HepG2 (cell line): Measurements from ENCODE around the gene LSM14B. TPM values are rescaled to one million over a fixed set of nuclear protein-coding genes. Genes with fewer than 3 reads are reported as not detected.

Experiments used
- ATAC-seq: fragments of 200-7000 bp; cut with Tn5 transposase; 3 replicates; pipeline ENCODE4 v1.9.1; 2020; ENCODE audit warnings: mild to moderate bottlenecking, moderate library complexity
- BruUV-seq: library from RNA; stranded (reverse); fragments of 400-500 nt; replicated peaks from 2 replicates; lab custom pipeline; 2021; lab: Mats Ljungman, UMichigan
- CTCF ChIA-PET: fragments of 300-600 bp; formaldehyde crosslinking; extraction: SDS; loops from one replicate; lab custom pipeline; 2021; ENCODE audit warnings: low total read pairs, inconsistent platforms, low intra/inter-chr PET ratio; lab: Yijun Ruan, JAX
- POLR2A ChIA-PET: fragments of 350-600 bp; sonication (Branson Sonifier 250); formaldehyde crosslinking; loops from one replicate; lab custom pipeline; 2020; ENCODE audit warnings: antibody characterized with exemption, inconsistent platforms; lab: Yijun Ruan, JAX
- DNase-seq: peaks from one replicate; pipeline ENCODE4 v3.0.0-alpha.2; 2015; ENCODE audit warnings: low spot score
- FAIRE-seq: peaks from 3 replicates; lab custom pipeline; 2011; peaks lifted over from hg19 to GRCh38; lab: Jason Lieb, UNC
- H2AFZ ChIP-seq: one replicate; pipeline ENCODE4 v1.6.1; 2011; ENCODE audit warnings: low read length, inconsistent platforms
- H3K27ac ChIP-seq: fragments of 300-600 bp; 3 replicates; pipeline ENCODE4 v1.8.0; 2011; ENCODE audit warnings: mixed run types, mild to moderate bottlenecking, mixed read lengths, low read length, inconsistent platforms; ENCODE audit not compliant: insufficient read depth; ENCODE audit errors: extremely low read length
- H3K27me3 ChIP-seq, 2 experiments: fragments of 200-600 bp in 1 of 2; 2 replicates in 1 of 2; 3 replicates in 1 of 2; pipeline versions ENCODE4 v1.6.0 to v1.8.0; 2011; ENCODE audit warnings: low read length in 2 of 2, mild to moderate bottlenecking in 2 of 2, moderate library complexity in 2 of 2, inconsistent platforms in 1 of 2; ENCODE audit not compliant: insufficient read depth in 2 of 2, control insufficient read depth in 1 of 2
- H3K36me3 ChIP-seq, 2 experiments: fragments of 200-600 bp in 1 of 2; replicated peaks in 1 of 2; 2 replicates in 1 of 2; 3 replicates in 1 of 2; pipeline versions ENCODE4 v1.5.1 to v1.8.0; 2011; ENCODE audit warnings: low read length in 2 of 2, inconsistent platforms in 1 of 2; ENCODE audit not compliant: insufficient read depth in 2 of 2, control insufficient read depth in 1 of 2
- H3K4me1 ChIP-seq: 2 replicates; pipeline ENCODE4 v1.5.1; 2012; ENCODE audit warnings: low read length, inconsistent platforms; ENCODE audit not compliant: insufficient read depth
- H3K4me2 ChIP-seq: 2 replicates; pipeline ENCODE4 v1.6.0; 2011; ENCODE audit warnings: low read depth, low read length, inconsistent platforms
- H3K4me3 ChIP-seq, 3 experiments: fragments of 200-600 bp in 1 of 3; sonication (generic), shearing (Covaris generic) in 1 of 3; replicated peaks in 1 of 3; 2 replicates each; pipeline ENCODE4 v1.5.1; 2011 to 2016; ENCODE audit warnings: low read length in 3 of 3, inconsistent platforms in 2 of 3, low read depth in 2 of 3, mild to moderate bottlenecking in 2 of 3, control low read depth in 1 of 3, mixed read lengths in 1 of 3; ENCODE audit not compliant: insufficient read depth in 1 of 3
- H3K79me2 ChIP-seq: one replicate; pipeline ENCODE4 v1.6.1; 2011; ENCODE audit warnings: low read length, inconsistent platforms; ENCODE audit not compliant: insufficient read depth
- H3K9ac ChIP-seq: 2 replicates; pipeline ENCODE4 v1.6.0; 2011; ENCODE audit warnings: mild to moderate bottlenecking, low read depth, low read length, inconsistent platforms; ENCODE audit not compliant: insufficient read depth
- H3K9me3 ChIP-seq: 2 replicates; pipeline ENCODE4 v1.5.1; 2012; ENCODE audit warnings: mild to moderate bottlenecking, low read length
- H4K20me1 ChIP-seq: 2 replicates; pipeline ENCODE4 v1.6.0; 2011; ENCODE audit warnings: inconsistent platforms, mild to moderate bottlenecking, low read length, moderate library complexity; ENCODE audit not compliant: insufficient read depth
- CHD4 ChIP-seq: fragments of 200-600 bp; sonication (generic); IDR thresholded peaks from 2 replicates; pipeline ENCODE4 v1.7.0; 2017; ENCODE audit warnings: mild to moderate bottlenecking, low read length, borderline replicate concordance
- CREB1 ChIP-seq, 2 experiments: fragments of 450-650 bp in 1 of 2; IDR thresholded peaks; 2 replicates each; pipeline ENCODE4 v1.6.1; 2016 to 2017; ENCODE audit warnings: control low read depth in 1 of 2, mild to moderate bottlenecking in 1 of 2, missing compliant biosample characterization in 1 of 2, missing genetic modification characterization in 1 of 2
- HOXA9 ChIP-seq: sonication (generic); formaldehyde crosslinking; IDR thresholded peaks from 2 replicates; pipeline ENCODE4 v1.8.1; 2022; ENCODE audit warnings: missing genetic modification reagents, mild to moderate bottlenecking, moderate library complexity, borderline replicate concordance
- KAT7 ChIP-seq: IDR thresholded peaks from 2 replicates; pipeline ENCODE4 v1.6.1; 2018; ENCODE audit warnings: borderline replicate concordance, missing compliant biosample characterization
- KLF13 ChIP-seq: sonication (generic); formaldehyde crosslinking; IDR thresholded peaks from 2 replicates; pipeline ENCODE4 v1.4.0; 2020; ENCODE audit warnings: mild to moderate bottlenecking, missing genetic modification reagents
- PITX1 ChIP-seq: sonication (generic); formaldehyde crosslinking; IDR thresholded peaks from 2 replicates; pipeline ENCODE4 v1.5.1; 2020; ENCODE audit warnings: mild to moderate bottlenecking, missing genetic modification reagents
- RELA ChIP-seq: sonication (generic); formaldehyde crosslinking; IDR thresholded peaks from 2 replicates; pipeline ENCODE4 v1.4.0; 2020; ENCODE audit warnings: missing genetic modification reagents
- RFX3 ChIP-seq: IDR thresholded peaks from 2 replicates; pipeline ENCODE4 v1.6.1; 2016; ENCODE audit warnings: missing biosample characterization, missing genetic modification reagents
- STAG1 ChIP-seq: sonication (generic); formaldehyde crosslinking; IDR thresholded peaks from 2 replicates; pipeline ENCODE4 v1.4.0; 2020; ENCODE audit warnings: missing genetic modification reagents
- THAP8 ChIP-seq: sonication (generic); formaldehyde crosslinking; IDR thresholded peaks from 2 replicates; pipeline ENCODE4 v1.5.1; 2020; ENCODE audit warnings: missing genetic modification reagents, mild to moderate bottlenecking, borderline replicate concordance
- ZNF264 ChIP-seq: sonication (generic); formaldehyde crosslinking; IDR thresholded peaks from 2 replicates; pipeline ENCODE4 v1.4.0; 2020; ENCODE audit warnings: missing genetic modification reagents
- ZNF441 ChIP-seq: sonication (generic); formaldehyde crosslinking; IDR thresholded peaks from 2 replicates; pipeline ENCODE4 v1.7.0; 2021; ENCODE audit warnings: missing genetic modification reagents, borderline replicate concordance
- ZNF747 ChIP-seq: sonication (generic); formaldehyde crosslinking; IDR thresholded peaks from 2 replicates; pipeline ENCODE4 v1.8.1; 2023; ENCODE audit warnings: missing genetic modification reagents, mild to moderate bottlenecking, borderline replicate concordance
- ZNF768 ChIP-seq: sonication (generic); formaldehyde crosslinking; IDR thresholded peaks from 2 replicates; pipeline ENCODE4 v1.4.0; 2020; ENCODE audit warnings: missing genetic modification reagents
- ZNF776 ChIP-seq: sonication (generic); formaldehyde crosslinking; IDR thresholded peaks from 2 replicates; pipeline ENCODE4 v1.4.0; 2020; ENCODE audit warnings: mild to moderate bottlenecking, missing genetic modification reagents
- WGBS: methylation state at CpG from one replicate; pipeline ENCODE4 v1.1.6; 2017; ENCODE audit warnings: low lambda C conversion rate; 5-methylcytosine and 5-hydroxymethylcytosine counted together
- in situ Hi-C: cut with HindIII; loops from 2 replicates; pipeline ENCODE4 v1.10.0; 2017; ENCODE audit warnings: low pct_unique_long_range_greater_than_20kb; ENCODE audit not compliant: extremely low pct_ligation_motif_present
- intact Hi-C: fragments of 100-400 bp; cut with micrococcal nuclease; formaldehyde crosslinking; loops from one replicate; pipeline ENCODE4 v1.10.0; 2022; ENCODE audit not compliant: unreplicated experiment
- polyA plus RNA-seq, 8 experiments: library from polyadenylated mRNA; depleted of rRNA in 3 of 8; stranded (reverse) in 7 of 8; unstranded in 1 of 8; fragments of >200 nt; fragmentation: Illumina TruSeq in 4 of 8; extraction: Trizol in 4 of 8; gene quantifications; 2 replicates each; pipeline versions ENCODE4 v1.2.1 to v1.2.3, GENCODE V29; 2011 to 2016; ENCODE audit warnings: low read depth in 4 of 8, missing spikeins in 1 of 8, mixed read lengths in 1 of 8; ENCODE audit not compliant: insufficient read depth in 1 of 8
- total RNA-seq, 5 experiments: library from RNA; depleted of rRNA; stranded (reverse); fragments of >200 nt; fragmentation: Illumina TruSeq; extraction: Trizol; gene quantifications; 2 replicates each; pipeline ENCODE4 v1.2.3, GENCODE V29; 2016; ENCODE audit warnings: low read depth in 1 of 5
- TF ChIP-seq, protein P1 (sequence below): sonication (generic); formaldehyde crosslinking; IDR thresholded peaks from 2 replicates; pipeline ENCODE4 v1.4.0; 2020; ENCODE audit warnings: missing genetic modification reagents

Gene LSM14B
- total and polyA plus RNA-seq, 2 of the 13 experiments (the other 11 are each of a cell fraction or from before 2014, with no cell fraction given), result 43.3 to 79.2 TPM

DNA sequence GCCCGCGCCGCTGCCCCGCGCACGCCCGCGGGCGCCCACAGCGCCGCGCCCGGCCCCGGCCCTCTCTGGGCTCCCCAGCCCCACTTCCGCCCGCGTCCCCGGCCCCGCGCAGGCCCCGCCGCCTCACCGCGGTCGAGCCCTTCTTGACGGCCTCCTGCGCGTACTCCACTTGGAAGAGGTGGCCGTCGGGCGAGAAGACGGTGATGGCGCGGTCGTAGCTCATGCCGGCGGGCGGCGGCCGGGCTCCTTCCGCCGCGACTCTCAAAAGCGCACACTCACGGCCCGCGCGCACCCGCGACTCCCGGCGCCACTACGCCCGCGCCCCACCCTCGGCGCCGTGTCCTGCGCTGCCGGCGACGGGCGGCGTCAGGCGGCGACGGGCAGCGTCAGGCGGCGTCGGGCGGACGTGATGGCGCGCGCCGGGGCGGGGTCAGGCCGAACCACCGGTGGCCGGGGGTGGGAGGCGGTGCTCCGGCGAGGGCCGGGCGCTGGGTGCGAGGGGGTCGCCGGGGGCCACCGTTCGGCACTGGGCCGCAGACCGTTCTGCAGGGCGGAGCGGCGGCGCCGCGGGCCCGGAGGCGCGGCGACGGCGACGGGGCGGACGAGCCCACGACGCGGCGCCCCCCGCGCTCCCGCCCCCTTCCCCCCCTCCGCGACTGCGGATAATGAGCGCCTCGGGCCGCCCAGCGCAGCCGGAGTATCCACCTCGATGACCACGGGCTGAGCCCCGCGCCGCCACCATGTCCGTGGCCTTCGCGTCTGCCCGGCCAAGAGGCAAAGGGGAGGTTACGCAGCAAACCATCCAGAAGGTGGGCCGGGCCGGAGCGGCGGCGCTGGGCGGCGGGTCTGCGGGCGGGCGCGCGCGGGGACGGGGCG, 21.0 kb downstream of the LSM14B start, which contains the start of the genes PSMA7 and SS18L1 (continued):
- 0 out of 2 replicates have a peak, but pooled peaks have one; percentile 9 for TF ChIP-seq STAG1
- peak; percentile 89 for TF ChIP-seq RELA (CRISPR knock-in tag)
- 0 out of 2 replicates have a peak, but pooled peaks have one; percentile 59 for TF ChIP-seq ZNF776 (CRISPR knock-in tag)

- Histone ChIP-seq H3K4me1 (peaks cover 68% of the 10 kb centered on the region), H3K4me3 (peak overlapping the region; percentile 68 to 93 (median 87)), H3K9ac (peak overlapping the region; percentile 76), H3K36me3 (peaks cover 12 to 18% of the 10 kb centered on the region in 2 experiments), H3K27me3 (no peaks in the 10 kb centered on the region; a peak in 1 of 5 replicates), H3K9me3 (no peaks in the 10 kb centered on the region), H2AFZ (no peak overlapping the region), H3K27ac (peak overlapping the region; percentile 70), H3K4me2 (peak overlapping the region; percentile 96), H4K20me1 (peaks cover 56% of the 10 kb centered on the region), H3K79me2 (peaks cover 90% of the 10 kb centered on the region)
- ATAC-seq, result peak; percentile 37
- WGBS, result 1% methylated on average over 52 of the region's 104 CpGs
- peak; percentile 42 for DNase-seq
- in situ Hi-C loops, result loop anchor here (5.0 kb wide), 1 partner anchor 132 kb away; no protein-coding TSS in a partner anchor
- no TSS peak for BruUV-seq
- FAIRE-seq, result no peak
- POLR2A ChIA-PET, result interaction anchor here (0.7 to 2.5 kb wide), 6 partner anchors 8 to 224 kb away, joined by 3 to 13 read pairs (median 4); partner anchors contain the start of gene LSM14B
- CTCF ChIA-PET, result interaction anchor here (1.4 kb wide), 1 partner anchor 13 kb away, joined by 3 read pairs; no protein-coding TSS in a partner anchor
- intact Hi-C loops, result no loop called here
- no peak for TF ChIP-seq THAP8 (CRISPR knock-in tag)
- TF ChIP-seq HOXA9, result peak; percentile 21; the same call in 1 of the 2 replicates
- no peak; the same call in 1 of the 2 replicates for TF ChIP-seq ZNF441 (CRISPR knock-in tag)
- no peak for TF ChIP-seq CHD4
- TF ChIP-seq, protein P1, sequence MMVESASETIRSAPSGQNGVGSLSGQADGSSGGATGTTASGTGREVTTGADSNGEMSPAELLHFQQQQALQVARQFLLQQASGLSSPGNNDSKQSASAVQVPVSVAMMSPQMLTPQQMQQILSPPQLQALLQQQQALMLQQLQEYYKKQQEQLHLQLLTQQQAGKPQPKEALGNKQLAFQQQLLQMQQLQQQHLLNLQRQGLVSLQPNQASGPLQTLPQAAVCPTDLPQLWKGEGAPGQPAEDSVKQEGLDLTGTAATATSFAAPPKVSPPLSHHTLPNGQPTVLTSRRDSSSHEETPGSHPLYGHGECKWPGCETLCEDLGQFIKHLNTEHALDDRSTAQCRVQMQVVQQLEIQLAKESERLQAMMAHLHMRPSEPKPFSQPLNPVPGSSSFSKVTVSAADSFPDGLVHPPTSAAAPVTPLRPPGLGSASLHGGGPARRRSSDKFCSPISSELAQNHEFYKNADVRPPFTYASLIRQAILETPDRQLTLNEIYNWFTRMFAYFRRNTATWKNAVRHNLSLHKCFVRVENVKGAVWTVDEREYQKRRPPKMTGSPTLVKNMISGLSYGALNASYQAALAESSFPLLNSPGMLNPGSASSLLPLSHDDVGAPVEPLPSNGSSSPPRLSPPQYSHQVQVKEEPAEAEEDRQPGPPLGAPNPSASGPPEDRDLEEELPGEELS, result no peak
- no peak; the same call in 1 of the 2 replicates for TF ChIP-seq KAT7
- TF ChIP-seq ZNF747 (CRISPR knock-in tag), result 0 out of 2 replicates have a peak, but pooled peaks have one; percentile 53
- TF ChIP-seq ZNF264, result 0 out of 2 replicates have a peak, but pooled peaks have one; percentile 20
- TF ChIP-seq KLF13 (CRISPR knock-in tag), result 0 out of 2 replicates have a peak, but pooled peaks have one; percentile 41
- no peak for TF ChIP-seq CREB1 (IDR thresholded peaks at IDR 0.05)
- TF ChIP-seq CREB1 (CRISPR knock-in tag; IDR thresholded peaks at IDR 0.05), result no peak
- no peak for TF ChIP-seq PITX1
- peak; percentile 69; the same call in 1 of the 2 replicates for TF ChIP-seq ZNF768 (CRISPR knock-in tag)
- TF ChIP-seq RFX3 (CRISPR knock-in tag), result no peak
Measured at GRCh38 chr20:62143957-62144825, 21.9 kb downstream of the LSM14B start.
